Activated gamma-delta T cell treated with anti-CD3 and anti-CD28 coated beads, Interleukin-2, amount 50 U/mL, for 16 hours (primary cell): ENCODE measurements around the gene TUBA1C.
"Not testable (repeated sequence)": the region's sequence is repeated elsewhere in the genome, so short reads cannot be mapped to it uniquely, and the experiment has no call there.

ENCODE experiments used
- DNase-seq: peaks from one replicate; pipeline ENCODE4 v3.0.0-alpha.2; 2020; ENCODE audit warnings: low read depth

Gene TUBA1C

DNA sequence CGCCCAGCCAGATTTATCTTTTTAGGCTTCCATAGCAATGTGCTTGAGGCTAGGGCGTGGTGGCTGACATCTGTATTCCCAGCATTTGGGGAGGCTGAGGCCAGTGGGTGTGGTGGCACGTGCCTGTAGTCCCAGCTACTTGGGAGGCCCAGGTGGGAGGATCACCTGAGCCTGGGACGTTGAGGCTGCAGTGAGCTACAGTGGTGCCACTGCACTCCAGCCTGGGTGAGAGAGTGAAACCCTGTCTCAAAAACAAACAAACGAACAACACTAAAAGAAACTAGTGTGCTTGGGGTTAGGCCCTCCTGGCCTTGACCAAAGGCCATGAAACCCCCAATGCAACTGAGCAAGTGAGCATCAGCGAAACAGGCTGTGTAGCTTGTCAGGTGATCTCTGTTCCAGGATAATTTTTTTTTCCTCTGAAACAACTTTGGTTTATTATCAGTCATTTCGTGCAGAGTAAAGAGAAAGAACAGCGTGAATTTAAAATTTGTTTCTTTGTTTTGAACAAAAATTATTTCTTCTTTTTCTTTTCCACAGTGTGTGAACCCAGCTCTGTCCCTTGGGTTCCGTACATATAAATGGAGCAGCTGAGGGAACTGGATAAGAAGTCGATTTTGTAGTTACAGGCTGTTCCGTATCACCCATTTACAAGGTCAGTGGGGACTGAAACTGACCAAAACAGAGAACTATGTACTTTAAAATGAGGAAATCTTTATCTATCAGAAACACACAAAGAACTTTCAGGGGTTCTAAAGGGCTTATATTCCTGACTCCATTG, 8.8 kb upstream of the TUBA1C start:
- DNase-seq, result no peak

DNA sequence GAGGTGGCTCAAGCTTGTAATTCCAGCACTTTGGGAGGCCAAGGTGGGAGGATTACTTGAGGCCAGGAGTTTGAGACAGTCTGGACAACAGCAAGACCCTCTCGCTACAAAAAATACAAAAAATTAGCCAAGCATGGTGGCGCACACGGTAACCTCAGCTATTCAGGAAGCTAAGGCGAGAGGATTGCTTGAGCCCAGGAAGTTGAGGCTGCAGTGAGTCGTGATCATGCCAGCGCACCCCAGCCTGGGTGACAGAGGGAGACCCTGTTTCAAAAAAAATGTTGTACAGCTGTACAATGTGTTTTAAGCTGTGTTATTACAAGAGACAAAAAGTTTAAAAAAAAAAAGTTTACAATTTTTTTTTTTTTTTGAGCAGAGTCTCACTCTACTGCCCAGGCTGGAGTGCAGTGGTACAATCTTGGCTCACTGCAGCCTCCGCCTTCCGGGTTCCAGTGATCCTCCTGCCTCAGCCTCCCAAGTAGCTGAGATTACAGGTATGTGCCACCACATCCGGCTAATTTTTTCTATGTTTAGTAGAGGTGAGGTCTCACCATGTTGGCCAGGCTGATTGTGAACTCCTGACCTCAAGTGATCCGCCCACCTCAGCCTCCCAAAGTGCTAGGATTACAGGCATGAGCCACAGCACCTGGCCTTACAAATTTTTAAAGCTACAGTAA, 7.2 kb upstream of the TUBA1C start:
- not testable (repeated sequence) for DNase-seq

DNA sequence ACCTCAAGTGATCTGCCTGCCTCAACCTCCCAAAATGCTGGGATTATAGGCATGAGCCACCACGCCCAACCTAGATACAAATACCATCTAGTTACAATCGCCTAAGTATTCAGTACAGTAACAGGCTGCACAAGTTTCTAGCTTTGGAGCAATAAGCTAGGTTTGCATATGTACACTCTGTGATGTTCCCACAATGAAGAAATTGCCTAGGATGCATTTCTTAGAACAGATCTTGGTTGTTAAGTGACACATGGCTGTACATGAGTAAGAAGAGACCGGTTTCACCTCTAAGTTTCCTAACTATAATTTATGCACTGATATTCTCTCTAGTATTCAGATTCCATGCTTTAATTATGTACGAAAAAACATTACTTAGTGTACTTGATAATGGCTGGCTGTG, 5.4 kb upstream of the TUBA1C start:
- no peak for DNase-seq

DNA sequence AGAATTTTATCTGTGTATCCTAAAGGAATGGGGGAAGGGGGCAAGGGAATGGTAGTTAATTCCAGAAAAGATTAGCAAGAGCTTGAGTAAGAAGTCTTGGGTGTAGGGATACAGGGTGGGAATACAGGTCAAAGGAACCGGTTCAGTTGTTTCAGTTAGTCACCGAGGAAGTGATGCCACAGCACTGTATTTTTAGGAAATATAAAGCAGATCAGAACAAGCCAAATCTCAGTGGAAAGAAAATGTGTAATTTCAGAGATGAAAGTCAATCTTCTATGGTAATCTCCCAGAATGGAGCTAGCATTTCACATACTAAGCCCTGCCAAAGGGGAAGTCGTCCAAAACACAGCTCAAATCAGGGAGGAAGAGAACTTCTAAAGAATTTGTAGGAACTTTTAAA, 4.7 kb upstream of the TUBA1C start:
- no peak for DNase-seq

DNA sequence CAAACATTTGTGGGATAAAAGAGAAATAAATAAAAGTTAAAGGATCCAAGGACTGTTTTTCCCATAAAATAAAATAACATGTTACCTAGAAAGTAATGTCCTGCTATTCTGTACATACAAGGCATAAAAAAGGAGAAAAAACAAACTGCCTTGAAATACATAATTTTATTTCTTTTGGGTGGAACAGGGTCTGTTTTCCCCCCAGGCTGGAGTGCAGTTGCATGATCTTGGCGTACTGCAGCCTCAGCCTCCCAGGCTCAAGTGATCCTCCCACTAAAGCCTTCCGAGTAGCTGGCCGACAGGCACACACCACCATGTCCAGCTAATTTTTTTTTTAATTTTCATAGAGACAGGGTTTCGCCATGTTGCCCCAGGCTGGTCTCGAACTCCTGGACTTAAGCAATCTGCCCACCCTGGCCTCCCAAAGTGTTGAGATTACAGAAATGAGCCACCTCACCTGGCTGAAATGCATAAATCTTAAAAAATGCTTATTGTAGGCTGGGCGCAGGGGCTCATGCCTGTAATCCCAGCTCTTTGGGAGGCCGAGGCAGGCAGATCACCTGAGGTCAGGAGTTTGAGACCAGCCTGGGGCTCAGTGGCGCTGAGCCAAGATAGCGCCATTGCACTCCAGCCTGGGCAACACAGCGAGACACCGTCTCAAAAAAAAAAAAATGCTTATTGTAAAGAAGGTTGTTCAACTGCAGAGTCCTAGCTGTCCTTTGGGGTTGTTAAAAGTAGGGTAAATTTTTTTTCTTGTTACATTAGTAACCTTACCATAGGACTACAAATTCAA, 4.1 kb upstream of the TUBA1C start:
- no peak for DNase-seq

DNA sequence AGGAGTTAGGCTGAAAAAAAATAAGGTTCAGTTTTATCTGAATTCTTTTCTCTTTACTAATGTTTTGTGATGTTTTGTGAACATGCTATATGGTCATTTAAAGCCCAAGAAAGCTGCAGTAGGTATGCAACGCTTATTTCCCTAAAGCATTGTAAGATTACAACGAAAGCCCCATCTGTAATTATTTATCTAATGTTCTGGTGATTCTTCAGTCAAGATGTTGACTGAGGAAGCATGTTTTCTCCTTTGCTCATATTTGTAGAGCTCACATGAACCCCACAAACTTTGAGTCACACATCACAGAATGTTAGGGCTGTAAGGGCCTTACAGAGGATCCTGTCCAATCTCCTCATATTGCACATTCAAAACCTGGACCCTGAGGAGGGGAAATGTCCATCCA, 3.2 kb upstream of the TUBA1C start:
- DNase-seq, result no peak

DNA sequence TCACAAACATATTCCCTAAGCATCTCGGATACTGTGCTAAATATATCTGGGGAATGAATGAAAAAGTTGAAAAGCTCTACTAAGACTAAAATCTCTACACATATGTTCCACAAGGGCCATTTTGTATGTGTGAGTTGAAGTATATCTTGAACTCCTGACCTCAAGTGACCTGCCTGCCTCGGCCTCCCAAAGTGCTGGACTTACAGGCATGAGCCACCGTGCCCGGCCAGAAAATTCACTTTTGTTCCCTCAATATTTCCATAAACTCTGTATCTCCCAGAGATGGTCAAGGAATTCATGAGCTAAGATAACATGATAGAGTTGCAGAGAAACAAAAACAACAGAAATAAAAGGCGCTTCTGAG, 1.5 kb upstream of the TUBA1C start:
- no peak for DNase-seq

DNA sequence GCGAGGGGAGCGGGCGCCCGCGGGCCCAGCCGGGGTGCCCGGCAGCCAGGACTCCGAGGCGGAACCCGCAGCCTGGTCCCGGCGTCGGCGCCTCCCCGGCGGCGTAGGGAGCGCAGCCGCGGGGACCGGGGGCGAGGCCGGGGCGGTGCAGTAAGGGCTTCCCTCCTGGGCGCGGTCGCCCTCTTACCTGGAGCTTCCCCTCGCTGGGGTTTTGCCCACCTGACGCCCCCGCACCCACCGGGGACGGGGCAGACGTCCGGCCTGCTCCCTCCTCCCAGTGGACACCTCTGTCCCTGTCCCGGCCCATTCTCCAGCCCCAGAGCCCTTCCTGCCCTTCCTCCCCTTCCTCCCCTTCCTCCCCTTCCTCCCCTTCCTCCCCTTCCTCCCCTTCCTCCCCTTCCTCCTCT, 413 bp upstream of the TUBA1C start:
- peak; percentile 5 for DNase-seq

DNA sequence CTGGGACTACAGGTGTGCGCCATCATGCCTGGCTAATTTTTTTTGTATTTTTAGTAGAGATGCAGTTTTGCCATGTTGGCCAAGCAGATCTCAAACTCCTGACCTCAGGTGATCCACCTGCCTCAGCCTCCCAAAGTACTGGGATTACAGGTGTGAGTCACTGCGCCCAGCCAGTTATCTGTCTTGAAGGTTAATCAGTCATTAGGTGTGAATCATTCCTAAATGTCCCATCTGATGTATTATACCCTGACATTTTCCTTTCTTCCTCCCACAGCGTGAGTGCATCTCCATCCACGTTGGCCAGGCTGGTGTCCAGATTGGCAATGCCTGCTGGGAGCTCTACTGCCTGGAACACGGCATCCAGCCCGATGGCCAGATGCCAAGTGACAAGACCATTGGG, 4.3 kb downstream of the TUBA1C start:
- DNase-seq, result not testable (repeated sequence)

DNA sequence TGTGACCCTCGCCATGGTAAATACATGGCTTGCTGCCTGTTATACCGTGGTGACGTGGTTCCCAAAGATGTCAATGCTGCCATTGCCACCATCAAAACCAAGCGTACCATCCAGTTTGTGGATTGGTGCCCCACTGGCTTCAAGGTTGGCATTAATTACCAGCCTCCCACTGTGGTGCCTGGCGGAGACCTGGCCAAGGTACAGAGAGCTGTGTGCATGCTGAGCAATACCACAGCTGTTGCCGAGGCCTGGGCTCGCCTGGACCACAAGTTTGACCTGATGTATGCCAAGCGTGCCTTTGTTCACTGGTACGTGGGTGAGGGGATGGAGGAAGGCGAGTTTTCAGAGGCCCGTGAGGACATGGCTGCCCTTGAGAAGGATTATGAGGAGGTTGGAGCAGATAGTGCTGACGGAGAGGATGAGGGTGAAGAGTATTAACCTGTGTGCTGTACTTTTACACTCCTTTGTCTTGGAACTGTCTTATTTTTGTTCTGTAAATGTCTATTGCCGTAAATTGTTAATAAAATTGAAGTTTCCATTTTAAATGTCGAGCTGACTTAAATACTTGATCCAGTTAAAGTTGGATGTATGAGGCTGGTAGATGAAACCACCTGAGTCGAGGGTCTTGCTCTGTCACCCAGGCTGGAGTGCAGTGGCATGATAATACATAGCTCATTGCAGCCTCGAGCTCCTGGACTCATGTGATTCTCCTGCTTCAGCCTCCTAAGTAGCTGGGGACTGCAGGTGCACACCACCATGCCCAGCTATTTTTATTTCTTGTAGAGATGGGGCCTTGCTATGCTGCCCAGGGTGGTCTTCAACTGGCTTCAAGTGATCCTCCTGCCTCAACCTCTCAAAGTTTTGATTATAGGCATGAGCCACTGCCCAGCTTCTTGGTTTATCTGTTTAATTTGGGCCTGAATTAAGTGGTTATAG, 8.2 kb downstream of the TUBA1C start:
- DNase-seq, result no peak

DNA sequence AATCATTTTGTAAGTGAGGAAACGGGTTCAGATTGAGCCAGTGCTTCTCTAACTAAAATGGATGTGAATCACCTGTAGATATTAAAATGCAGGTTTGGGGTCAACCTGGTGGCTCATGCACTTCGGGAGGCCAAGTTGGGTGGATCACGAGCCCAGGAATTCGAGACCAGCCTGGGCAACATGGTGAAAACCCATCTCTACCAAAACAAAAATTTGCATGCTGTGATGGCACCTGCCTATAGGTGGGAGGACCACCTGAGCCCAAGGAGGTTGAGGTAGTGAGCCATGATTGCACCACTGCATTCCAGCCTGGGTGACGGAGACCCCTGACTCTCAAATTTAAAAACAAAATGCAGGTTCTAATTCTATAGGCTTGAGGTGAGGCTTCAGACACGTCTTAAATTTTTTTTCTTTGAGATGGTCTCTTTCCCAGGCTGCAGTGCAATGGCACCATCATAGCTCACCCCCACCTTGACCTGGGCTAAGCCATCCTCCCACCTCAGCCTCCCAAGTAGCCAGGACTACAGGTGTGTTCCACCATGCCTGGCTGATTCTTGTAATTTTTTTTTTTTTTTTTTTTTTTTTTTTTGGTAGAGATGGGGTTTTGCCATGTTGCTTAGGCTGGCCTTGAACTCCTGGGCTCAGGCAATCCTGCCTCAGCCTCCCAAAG, 9.0 kb downstream of the TUBA1C start:
- DNase-seq, result no peak

DNA sequence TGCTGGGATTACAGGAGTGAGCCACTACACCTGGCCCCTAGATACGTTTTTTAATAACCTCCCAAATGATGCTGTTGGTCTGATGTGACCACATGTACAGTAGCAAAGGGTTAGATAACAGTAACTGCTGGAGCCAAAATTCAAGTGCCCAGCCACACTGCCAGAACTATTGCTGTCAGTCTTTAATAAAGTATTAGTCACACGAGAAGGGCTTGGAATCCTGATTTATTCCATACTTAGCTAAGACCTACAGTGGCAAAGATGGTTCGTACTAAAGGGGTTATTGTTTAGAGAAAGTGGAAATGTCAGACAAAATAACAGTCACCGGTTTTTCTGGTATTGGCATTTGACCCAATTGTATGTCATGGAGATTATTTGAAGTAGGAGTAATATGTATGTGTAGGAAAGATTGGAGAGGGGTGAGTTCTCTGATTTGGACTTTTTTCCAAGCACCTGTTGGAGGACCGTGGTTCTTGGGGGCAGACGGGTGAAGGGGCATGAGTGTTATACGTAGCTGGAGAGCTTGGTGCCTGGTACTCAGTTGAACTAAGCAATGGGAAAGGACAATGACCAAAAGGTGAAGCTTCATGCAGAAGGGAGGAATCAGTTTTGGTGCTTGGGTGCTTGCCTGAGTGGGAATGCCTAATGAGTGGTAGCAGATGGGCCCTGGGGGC, 9.7 kb downstream of the TUBA1C start:
- no peak for DNase-seq

DNA sequence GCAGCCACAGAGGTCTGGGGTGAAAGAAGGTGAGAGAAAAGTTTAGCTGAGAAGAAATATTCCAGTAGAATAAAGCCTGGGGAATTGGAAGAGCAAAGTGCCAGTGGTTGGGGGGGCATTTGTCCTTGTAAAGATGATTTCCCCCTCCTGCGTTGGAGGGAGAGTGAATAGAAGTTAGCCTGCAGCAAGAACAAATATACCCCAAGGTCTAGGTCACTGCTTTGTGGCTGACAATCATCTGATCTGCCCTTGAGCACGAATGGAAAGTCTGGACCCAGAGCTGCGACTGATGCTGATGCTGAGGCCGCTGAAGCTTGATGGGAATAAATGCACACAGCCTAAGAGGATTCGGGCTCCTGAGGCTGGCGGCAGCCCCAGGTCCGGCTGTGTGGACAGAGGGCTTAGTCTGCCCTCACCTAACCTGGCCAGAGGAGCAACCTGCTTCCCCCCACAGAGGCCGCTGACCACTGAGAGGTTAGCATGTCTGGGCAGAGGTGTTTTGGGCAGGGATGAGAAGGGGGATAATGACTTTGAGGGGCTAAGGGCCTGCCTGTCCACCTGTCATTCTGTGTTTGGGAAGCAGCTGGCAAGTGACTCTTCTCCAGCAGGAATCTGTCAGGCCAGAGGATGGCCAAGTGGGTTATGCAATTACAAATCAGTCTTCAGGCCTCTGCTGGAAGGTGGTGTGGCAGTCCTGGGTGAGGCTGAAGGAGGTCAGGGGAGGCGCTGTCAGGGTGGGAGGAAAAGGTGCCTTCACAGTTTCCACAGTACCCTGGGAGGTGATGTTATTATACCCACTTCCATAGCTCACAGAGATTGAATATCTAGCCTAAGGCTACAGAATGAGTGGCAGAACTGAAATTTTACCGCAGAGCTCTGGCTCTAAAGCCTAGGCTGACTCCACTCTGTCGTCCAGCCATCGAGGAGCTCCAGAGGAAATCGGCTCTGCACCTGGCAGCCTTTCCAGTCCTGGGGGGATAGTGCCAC, 11.7 kb downstream of the TUBA1C start:
- no peak for DNase-seq

DNA sequence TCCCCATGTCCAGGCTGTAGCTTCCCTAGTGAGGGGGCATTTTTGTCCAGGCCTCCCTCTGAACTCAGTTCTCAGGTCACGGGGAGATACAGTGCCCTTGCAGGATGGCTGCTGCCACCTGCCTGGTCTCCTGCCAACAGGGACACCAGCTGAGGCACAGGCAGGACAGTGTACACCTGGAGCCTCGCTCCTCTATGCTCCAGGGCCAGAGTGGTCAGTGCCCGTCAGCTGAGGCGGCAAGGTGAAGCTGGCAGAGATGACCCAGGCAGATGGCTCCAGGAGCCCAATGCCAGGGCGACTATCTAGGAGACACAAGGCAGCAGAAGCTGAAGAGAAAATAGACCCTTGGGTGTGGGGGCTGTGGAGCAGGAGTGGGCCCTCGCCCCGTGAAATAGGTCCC, 12.6 kb downstream of the TUBA1C start:
- DNase-seq, result no peak

DNA sequence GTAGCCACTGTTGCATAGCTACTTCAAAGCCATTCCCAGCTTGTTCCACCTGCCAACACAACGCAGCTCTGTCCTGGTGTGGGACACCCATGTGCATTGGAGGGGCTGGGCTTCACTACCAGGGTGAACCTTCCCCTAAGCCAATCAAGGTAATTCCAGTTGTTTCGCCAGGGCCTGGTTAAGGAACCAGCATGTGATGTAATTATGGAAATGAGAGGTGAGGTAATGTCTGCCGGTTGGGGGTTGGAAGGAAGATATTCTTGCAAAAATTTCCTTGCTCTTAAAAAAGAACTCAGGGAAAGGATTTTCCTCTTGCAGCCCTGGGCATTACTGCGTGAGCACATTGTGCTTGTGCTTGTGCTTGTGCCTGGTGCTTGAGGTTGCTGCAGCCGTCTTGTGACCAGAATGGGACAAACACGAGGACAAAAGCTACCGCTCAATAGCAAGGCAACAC, 14.9 kb downstream of the TUBA1C start:
- DNase-seq, result no peak

DNA sequence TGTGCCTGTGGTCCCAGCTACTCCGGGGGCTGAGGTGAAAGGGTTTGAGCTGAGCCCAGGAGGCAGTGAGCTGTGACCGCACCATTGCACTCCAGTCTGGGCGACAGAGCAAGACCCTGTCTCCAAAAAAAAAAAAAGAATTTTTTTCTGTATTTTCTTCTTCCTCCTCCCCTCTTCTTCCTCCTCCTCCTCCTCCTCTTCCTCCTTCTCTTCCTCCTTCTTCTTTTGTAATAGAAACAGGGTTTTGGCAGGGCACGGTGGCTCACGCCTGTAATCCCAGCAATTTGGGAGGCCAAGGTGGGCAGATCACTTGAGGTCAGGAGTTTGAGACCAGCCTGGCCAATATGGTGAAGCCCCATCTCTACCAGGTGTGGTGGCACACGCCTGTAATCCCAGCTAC, 15.7 kb downstream of the TUBA1C start:
- not testable (repeated sequence) for DNase-seq

DNA sequence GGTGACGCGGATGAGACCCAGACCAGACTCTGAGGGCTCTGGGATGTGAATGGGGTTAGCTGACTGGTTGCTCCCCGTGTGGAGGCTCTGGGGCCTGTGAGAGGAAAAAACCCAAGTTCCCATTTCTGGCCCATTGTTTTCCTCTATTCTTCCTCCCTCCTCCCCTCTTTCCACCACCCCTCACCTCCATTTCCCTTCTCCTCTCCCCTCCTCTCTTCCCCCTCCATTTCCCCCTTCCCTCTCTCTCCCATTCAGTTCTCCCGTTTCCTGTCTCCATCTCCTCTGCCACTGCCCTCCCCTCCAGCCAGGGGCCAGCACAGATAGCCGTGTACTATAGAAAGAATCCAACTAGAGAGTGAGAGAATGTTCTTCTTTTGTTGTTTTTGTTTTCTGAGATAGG, 17.4 kb downstream of the TUBA1C start:
- no peak for DNase-seq

DNA sequence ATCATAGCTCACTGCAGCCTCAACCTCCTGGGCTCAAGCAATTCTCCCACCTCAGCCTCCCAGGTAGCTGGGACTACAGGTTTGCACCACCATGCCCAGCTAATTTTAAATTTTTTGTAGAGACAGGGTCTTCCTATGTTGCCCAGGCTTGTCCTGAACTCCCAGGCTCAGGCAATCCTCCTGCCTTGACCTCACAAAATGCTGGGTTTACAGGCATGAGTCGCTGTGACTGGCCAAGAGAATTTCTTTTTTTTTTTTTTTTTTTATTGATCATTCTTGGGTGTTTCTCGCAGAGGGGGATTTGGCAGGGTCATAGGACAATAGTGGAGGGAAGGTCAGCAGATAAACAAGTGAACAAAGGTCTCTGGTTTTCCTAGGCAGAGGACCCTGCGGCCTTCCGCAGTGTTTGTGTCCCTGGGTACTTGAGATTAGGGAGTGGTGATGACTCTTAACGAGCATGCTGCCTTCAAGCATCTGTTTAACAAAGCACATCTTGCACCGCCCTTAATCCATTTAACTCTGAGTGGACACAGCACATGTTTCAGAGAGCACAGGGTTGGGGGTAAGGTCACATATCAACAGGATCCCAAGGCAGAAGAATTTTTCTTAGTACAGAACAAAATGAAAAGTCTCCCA, 18.0 kb downstream of the TUBA1C start:
- DNase-seq, result not testable (repeated sequence)
